PC-3 (cell line): ENCODE results near the gene AGBL3. TPM values are rescaled to one million over a fixed set of nuclear protein-coding genes. Genes with fewer than 3 reads are reported as not detected.

Source experiments
- ATAC-seq: fragments of 200-7000 bp; cut with Tn5 transposase; 2 replicates; pipeline ENCODE4 v1.9.1; 2020; ENCODE audit warnings: mild to moderate bottlenecking, moderate library complexity
- BruUV-seq: library from RNA; stranded (reverse); fragments of 400-500 nt; replicated peaks from 2 replicates; lab custom pipeline; 2021; lab: Mats Ljungman, UMichigan
- CTCF ChIA-PET: fragments of 300-600 bp; sonication (Branson Sonifier 250); formaldehyde crosslinking; loops from one replicate; lab custom pipeline; 2022; ENCODE audit warnings: antibody characterized with exemption; lab: Charles Lee
- POLR2A ChIA-PET: fragments of 300-600 bp; sonication (Branson Sonifier 250); formaldehyde crosslinking; loops from one replicate; lab custom pipeline; 2022; ENCODE audit warnings: antibody characterized with exemption; ENCODE audit not compliant: unreplicated experiment; lab: Charles Lee
- DNase-seq: peaks from one replicate; pipeline ENCODE4 v3.0.0-alpha.2; 2015
- H2AFZ ChIP-seq: fragments of 300-600 bp; sonication (generic); 2 replicates; pipeline ENCODE4 v1.6.0; 2016; ENCODE audit warnings: antibody characterized with exemption, low read length
- H3F3A ChIP-seq: fragments of 300-600 bp; sonication (generic); one replicate; pipeline ENCODE4 v1.6.0; 2017; ENCODE audit warnings: antibody characterized with exemption, low read length, control low read depth, mild to moderate bottlenecking; ENCODE audit not compliant: unreplicated experiment
- H3K27ac ChIP-seq: fragments of 300-600 bp; sonication (generic); 2 replicates; pipeline ENCODE4 v1.5.1; 2016; ENCODE audit warnings: mild to moderate bottlenecking, low read length
- H3K27me3 ChIP-seq: fragments of 300-600 bp; sonication (generic); 2 replicates; pipeline ENCODE4 v1.6.1; 2016; ENCODE audit warnings: low read length, mixed read lengths
- H3K36me3 ChIP-seq: fragments of 300-600 bp; sonication (generic); 2 replicates; pipeline ENCODE4 v1.6.1; 2016; ENCODE audit warnings: low read depth, mixed run types, low read length, mixed read lengths
- H3K4me1 ChIP-seq: fragments of 300-600 bp; sonication (generic); 2 replicates; pipeline ENCODE4 v1.5.1; 2016; ENCODE audit warnings: low read length; ENCODE audit not compliant: insufficient read depth
- H3K4me2 ChIP-seq: fragments of 300-600 bp; sonication (generic); 2 replicates; pipeline ENCODE4 v1.6.0; 2016; ENCODE audit warnings: low read length
- H3K4me3 ChIP-seq: fragments of 300-600 bp; sonication (generic); 2 replicates; pipeline ENCODE4 v1.5.1; 2016; ENCODE audit warnings: mild to moderate bottlenecking, low read length, mixed read lengths
- H3K79me2 ChIP-seq: fragments of 300-600 bp; sonication (generic); 2 replicates; pipeline ENCODE4 v1.6.1; 2017; ENCODE audit warnings: low read length, mixed read lengths
- H3K9ac ChIP-seq: fragments of 300-600 bp; sonication (generic); 2 replicates; pipeline ENCODE4 v1.6.0; 2016; ENCODE audit warnings: mild to moderate bottlenecking, low read length
- H3K9me2 ChIP-seq: fragments of 300-600 bp; sonication (generic); replicated peaks from 2 replicates; pipeline ENCODE4 v1.6.1; 2016; ENCODE audit warnings: mixed run types, low read length, mixed read lengths
- H3K9me3 ChIP-seq: fragments of 300-600 bp; sonication (generic); 2 replicates; pipeline ENCODE4 v1.6.1; 2016; ENCODE audit warnings: low read length, mixed read lengths
- H4K20me1 ChIP-seq: fragments of 300-600 bp; sonication (generic); 2 replicates; pipeline ENCODE4 v1.6.1; 2016; ENCODE audit warnings: low read length, mixed read lengths
- EZH2 ChIP-seq: fragments of 300-600 bp; sonication (generic); IDR thresholded peaks from one replicate; pipeline ENCODE4 v1.6.1; 2017; ENCODE audit warnings: antibody characterized with exemption, mild to moderate bottlenecking, low read length; ENCODE audit not compliant: unreplicated experiment
- EZH2phosphoT487 ChIP-seq: fragments of 300-600 bp; sonication (generic); IDR thresholded peaks from 2 replicates; pipeline ENCODE4 v1.6.1; 2018; ENCODE audit warnings: mild to moderate bottlenecking, antibody characterized with exemption, low read length, borderline replicate concordance
- intact Hi-C: fragments of 100-400 bp; cut with micrococcal nuclease; formaldehyde crosslinking; loops from 2 replicates; pipeline ENCODE4 v1.9.0; 2023
- total RNA-seq: library from RNA; depleted of rRNA; stranded (reverse); fragments of >200 nt; gene quantifications from 2 replicates; pipeline ENCODE4 v1.2.3, GENCODE V29; 2014
- TF ChIP-seq, protein P1 (sequence below): fragments of 300-600 bp; sonication (generic); conservative IDR thresholded peaks from 2 replicates; pipeline ENCODE4 v1.5.1; 2017; ENCODE audit warnings: antibody characterized with exemption, low read depth, mild to moderate bottlenecking, low read length

AGBL3 gene
- total RNA-seq, 1 experiment from 2014 or later, result 2.5 TPM

DNA sequence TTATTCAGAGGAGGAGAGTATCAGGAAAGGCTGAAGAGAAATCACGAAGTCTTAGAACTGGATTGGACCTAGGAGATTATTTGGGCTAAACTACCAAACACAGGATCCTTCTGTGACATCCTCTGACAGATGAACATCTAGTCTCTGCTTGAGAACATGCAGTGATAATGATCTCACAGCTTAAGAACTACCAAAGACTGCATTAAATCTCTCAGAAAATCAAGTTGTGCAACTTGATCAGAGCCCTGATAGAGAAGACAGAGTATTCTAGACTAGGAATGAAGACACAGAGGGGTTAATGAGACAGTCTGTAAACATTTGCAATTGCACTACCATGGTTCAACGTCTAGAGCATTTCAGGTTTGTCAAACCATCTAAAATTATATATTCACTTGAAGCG is 37.1 kb upstream of the AGBL3 start:
- H3K4me3 ChIP-seq, result no peak overlapping the region
- DNase-seq (no peak), ATAC-seq (no peak)
- no peaks in the 10 kb centered on the region for H3F3A ChIP-seq
- no peaks in the 10 kb centered on the region for H3K79me2 ChIP-seq
- ChIA-PET CTCF (no interaction called here), POLR2A (no interaction called here)
- H3K36me3 ChIP-seq, result no peaks in the 10 kb centered on the region; the same call in 1 of the 2 replicates
- H3K9me2 ChIP-seq, result no peaks in the 10 kb centered on the region
- H2AFZ ChIP-seq, result no peak overlapping the region
- intact Hi-C loops, result no loop called here
- no peaks in the 10 kb centered on the region for H4K20me1 ChIP-seq
- no TSS peak for BruUV-seq
- H3K4me2 ChIP-seq, result no peak overlapping the region
- no peak overlapping the region for H3K27ac ChIP-seq
- H3K9ac ChIP-seq, result no peak overlapping the region
- TF ChIP-seq EZH2, result no peak
- TF ChIP-seq, protein P1, sequence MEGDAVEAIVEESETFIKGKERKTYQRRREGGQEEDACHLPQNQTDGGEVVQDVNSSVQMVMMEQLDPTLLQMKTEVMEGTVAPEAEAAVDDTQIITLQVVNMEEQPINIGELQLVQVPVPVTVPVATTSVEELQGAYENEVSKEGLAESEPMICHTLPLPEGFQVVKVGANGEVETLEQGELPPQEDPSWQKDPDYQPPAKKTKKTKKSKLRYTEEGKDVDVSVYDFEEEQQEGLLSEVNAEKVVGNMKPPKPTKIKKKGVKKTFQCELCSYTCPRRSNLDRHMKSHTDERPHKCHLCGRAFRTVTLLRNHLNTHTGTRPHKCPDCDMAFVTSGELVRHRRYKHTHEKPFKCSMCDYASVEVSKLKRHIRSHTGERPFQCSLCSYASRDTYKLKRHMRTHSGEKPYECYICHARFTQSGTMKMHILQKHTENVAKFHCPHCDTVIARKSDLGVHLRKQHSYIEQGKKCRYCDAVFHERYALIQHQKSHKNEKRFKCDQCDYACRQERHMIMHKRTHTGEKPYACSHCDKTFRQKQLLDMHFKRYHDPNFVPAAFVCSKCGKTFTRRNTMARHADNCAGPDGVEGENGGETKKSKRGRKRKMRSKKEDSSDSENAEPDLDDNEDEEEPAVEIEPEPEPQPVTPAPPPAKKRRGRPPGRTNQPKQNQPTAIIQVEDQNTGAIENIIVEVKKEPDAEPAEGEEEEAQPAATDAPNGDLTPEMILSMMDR, result no peak
- no peak for TF ChIP-seq EZH2phosphoT487
- H3K27me3 ChIP-seq, result no peaks in the 10 kb centered on the region
- H3K9me3 ChIP-seq, result no peaks in the 10 kb centered on the region
- H3K4me1 ChIP-seq, result no peaks in the 10 kb centered on the region

GRCh38 chr7:134954197-134955082 is 31.9 kb upstream of the AGBL3 start:
- no TSS peak for BruUV-seq
- no peak overlapping the region for H3K27ac ChIP-seq
- peak; percentile 50 for DNase-seq

More at GRCh38 chr7:134954197-134955082, 31.9 kb upstream of the AGBL3 start:
- no peaks in the 10 kb centered on the region for H3K4me1 ChIP-seq
- no peak overlapping the region for H3K4me2 ChIP-seq
- H3F3A ChIP-seq, result no peaks in the 10 kb centered on the region
- H3K9me2 ChIP-seq, result no peaks in the 10 kb centered on the region
- TF ChIP-seq EZH2phosphoT487 (no peak), EZH2 (no peak)
- TF ChIP-seq, protein P1, result peak; percentile 74
- H3K79me2 ChIP-seq, result no peaks in the 10 kb centered on the region
- no peak overlapping the region for H3K9ac ChIP-seq
- no peaks in the 10 kb centered on the region for H4K20me1 ChIP-seq
- peak; percentile 59 for ATAC-seq
- no peak overlapping the region for H3K4me3 ChIP-seq
- no peaks in the 10 kb centered on the region; the same call in 1 of the 2 replicates for H3K36me3 ChIP-seq
- intact Hi-C loops, result loop anchor here (1.0 to 10.0 kb wide), 5 partner anchors 230 to 520 kb away; no protein-coding TSS in a partner anchor
- no peaks in the 10 kb centered on the region for H3K9me3 ChIP-seq
- ChIA-PET CTCF (no interaction called here), POLR2A (no interaction called here)
- no peaks in the 10 kb centered on the region for H3K27me3 ChIP-seq
- no peak overlapping the region for H2AFZ ChIP-seq
